OCI-LY1 (cell line): ENCODE data around the gene NOL6.

Experiments used
- EZH2 ChIP-seq: fragments of 200-600 bp; sonication (generic), shearing (Covaris generic); IDR thresholded peaks from 2 replicates; pipeline ENCODE4 v1.8.0; 2017; ENCODE audit warnings: borderline replicate concordance, mixed run types, mild to moderate bottlenecking, antibody characterized with exemption, low read length, moderate library complexity, mixed read lengths
- TF ChIP-seq, protein P1 (sequence below): fragments of 200-600 bp; sonication (generic), shearing (Covaris generic); IDR thresholded peaks from 2 replicates; pipeline ENCODE4 v1.5.1; 2017; ENCODE audit warnings: mild to moderate bottlenecking, antibody characterized with exemption, low read length, moderate library complexity, mixed read lengths

DNA sequence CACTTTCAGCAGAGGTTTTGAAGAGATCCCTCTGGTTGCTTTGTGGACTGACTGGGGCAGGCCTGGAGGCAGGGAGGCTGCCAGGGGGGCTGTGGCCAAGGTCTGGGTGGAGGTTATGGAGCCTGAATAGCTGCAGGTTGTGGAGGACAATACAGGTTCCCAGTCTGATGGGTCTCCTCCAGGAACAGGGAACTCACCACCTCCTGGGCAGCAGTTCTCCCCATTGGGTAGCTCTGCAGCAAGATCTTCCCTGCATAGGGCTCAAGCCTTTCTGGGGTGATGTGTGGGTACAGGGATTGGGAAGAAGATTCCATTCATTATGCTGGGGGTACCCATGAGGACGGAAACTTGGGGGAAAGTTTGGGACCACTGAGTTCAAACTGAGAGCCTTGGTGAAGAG is 33.1 kb downstream of the NOL6 start:
- TF ChIP-seq, protein P1, sequence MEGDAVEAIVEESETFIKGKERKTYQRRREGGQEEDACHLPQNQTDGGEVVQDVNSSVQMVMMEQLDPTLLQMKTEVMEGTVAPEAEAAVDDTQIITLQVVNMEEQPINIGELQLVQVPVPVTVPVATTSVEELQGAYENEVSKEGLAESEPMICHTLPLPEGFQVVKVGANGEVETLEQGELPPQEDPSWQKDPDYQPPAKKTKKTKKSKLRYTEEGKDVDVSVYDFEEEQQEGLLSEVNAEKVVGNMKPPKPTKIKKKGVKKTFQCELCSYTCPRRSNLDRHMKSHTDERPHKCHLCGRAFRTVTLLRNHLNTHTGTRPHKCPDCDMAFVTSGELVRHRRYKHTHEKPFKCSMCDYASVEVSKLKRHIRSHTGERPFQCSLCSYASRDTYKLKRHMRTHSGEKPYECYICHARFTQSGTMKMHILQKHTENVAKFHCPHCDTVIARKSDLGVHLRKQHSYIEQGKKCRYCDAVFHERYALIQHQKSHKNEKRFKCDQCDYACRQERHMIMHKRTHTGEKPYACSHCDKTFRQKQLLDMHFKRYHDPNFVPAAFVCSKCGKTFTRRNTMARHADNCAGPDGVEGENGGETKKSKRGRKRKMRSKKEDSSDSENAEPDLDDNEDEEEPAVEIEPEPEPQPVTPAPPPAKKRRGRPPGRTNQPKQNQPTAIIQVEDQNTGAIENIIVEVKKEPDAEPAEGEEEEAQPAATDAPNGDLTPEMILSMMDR = no peak
- no peak for TF ChIP-seq EZH2
